ENCODE results near the gene DOC2B.
"Not testable (repeated sequence)": the region's sequence is repeated elsewhere in the genome, so short reads cannot be mapped to it uniquely, and the experiment has no call there.

Gene DOC2B

GRCh38 chr17:210402-210801 lies 29.0 kb upstream of the DOC2B start:
- DNase-seq: no peak

DNA sequence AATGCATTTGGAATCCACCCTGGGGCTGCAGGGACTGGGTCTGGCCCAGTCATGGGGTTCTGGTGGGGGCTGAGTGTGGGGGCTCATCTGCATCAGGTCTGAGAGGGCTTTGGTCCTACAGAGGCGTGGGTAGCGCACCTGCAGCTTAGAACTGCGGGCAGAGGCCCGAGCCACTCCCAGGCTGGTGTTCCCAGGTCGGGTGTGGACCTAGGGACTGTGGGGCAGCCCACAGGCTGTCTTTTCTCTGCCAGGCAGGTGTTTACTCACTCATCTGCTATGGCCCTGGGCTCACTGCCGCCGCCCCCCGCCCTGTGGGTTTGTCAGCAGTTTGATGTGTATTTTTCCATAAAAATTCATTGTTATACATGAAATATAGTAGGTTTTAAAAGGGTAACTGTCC lies 27.0 kb upstream of the DOC2B start:
- no peak for DNase-seq

DNA sequence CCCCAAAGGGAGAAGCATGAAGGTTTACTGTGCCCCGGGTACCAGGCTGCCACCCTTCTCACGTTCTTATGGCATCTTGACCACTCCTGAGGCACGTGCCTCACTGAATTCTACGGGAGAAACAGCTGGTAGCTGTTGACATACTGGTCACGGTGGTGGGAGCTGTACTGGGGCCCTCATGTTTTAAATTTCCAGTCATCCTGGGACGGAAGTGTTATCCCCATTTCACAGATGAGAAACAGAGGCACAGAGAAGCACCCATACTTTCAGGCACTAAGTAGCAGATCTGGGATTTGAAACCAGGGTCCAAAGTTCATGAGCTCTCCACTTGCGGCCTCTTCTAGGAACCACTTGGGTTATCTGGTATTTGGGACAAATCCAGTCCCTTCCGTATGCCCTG lies 26.3 kb upstream of the DOC2B start:
- DNase-seq: no peak

- no peak for DNase-seq
These were observed 25.6 kb upstream of the DOC2B start for GRCh38 chr17:206941-207560.

GRCh38 chr17:206484-206883 lies 25.0 kb upstream of the DOC2B start:
- DNase-seq: not testable (repeated sequence)

DNA sequence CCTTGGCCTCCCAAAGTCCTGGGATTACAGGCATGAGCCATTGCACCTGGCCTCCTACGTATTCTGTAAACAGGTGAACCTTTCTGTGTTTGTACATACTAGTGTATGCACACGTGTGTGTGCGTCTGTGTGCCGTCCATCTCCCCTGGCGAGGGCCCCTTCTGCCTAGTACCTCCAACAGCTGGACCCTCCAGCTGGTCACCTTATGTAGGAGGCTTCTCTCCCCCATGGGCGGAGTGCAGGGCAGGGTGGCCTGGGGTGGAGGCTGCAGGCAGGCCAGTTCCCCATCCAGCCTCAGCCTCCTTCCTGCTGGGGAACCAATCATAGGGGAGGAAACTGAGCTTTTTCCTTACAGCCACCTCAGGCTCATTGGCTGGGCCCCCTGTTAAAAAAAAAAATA lies 24.4 kb upstream of the DOC2B start:
- no peak for DNase-seq

GRCh38 chr17:205148-205669 lies 23.8 kb upstream of the DOC2B start:
- no peak for DNase-seq

- DNase-seq: no peak
These were observed 23.1 kb upstream of the DOC2B start for GRCh38 chr17:204427-205147.

- DNase-seq: no peak
These were observed 21.1 kb upstream of the DOC2B start for GRCh38 chr17:202501-202951.

GRCh38 chr17:201736-202135 lies 20.3 kb upstream of the DOC2B start:
- DNase-seq: not testable (repeated sequence)

DNA sequence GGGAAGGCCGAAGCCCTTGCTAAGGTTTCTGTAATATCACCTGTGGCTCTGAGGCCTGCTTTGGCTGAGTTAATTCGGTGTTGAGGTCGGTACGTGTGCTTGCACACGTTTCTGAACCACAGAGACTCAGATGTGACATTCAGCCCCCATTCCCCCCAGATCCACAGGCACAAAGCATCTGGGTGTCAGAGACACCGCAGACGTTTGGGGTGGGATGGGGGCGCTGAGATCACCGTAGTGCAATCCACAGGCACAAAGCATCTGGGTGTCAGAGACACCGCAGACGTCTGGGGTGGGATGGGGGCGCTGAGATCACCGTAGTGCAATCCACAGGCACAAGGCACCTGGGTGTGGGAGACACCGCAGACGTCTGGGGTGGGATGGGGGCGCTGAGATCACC lies 19.8 kb upstream of the DOC2B start:
- not testable (repeated sequence) for DNase-seq

DNA sequence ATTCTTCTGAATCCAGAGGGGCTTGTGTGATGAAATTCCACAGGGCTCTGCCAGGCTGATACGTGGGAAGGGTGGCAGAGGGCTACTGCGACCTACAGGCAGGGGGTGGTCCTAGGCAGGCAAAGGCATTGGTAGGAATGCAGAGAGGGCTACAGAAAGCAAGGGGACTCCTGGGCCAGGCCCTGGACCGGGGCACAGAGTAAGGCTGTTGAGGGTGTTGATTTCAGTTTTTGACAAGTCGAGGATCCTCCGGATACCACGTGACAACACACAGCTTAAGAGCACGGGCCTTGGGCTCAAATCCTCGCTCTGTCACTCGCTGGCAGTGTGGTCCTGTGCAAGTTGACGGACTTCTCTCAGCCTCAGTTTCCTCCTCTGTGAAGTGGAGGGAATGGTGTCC lies 19.1 kb upstream of the DOC2B start:
- DNase-seq: no peak

DNA sequence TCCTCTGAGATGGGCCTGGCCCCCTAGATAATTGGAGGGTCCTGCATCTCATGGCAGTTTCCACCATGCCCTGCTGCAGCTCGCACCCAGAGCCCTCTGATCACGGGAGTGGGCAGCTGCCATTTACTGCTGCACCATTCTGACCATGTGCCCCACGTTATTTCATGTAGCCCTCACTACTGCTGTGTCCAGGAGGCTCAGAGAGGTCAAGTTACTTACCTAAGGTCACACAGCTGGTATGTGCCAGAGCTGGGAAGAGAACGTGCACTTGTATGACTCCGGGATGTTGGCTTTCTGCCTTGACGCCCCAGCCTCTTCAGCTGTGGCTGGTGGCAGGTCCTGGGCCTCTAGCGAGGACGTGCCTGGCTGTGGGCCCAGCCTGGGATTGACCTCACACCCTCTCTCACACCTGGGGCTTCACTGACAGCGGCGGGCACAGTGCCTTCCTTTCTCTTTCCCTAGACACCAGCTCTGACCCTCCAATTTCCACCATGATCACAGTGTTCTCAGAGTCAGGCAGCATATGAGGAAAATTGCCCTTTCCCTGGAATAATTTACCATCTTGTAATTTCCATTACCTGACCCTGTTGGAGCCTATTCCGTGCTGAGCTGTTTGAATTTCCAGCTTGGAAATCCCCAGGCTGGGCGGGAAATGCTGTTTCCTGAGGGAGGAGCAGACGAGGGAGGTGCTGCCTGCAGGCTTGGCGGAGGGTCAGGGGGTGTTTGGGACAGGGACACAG lies 18.5 kb upstream of the DOC2B start:
- no peak for DNase-seq

DNA sequence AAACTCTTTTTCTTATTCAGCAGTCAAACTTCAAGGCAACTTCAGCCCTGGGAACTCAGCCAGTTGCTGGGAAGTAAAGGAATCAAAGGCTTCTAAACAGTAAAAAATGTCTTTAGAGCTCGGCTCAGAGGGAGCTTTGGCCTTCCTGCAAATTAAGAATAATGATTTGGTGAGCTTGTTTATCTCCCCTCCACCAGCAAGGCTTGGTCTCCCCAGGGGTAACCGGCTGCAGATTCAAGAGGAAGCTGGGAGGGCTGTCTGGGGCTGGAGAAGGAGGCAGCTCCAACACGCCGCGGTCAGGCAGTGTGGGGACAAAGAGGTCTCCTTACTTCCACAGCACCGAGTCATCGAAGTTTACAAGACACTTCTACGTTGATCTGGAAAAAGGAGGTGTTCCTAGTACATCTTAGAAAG lies 17.7 kb upstream of the DOC2B start:
- no peak for DNase-seq

GRCh38 chr17:198225-198624 lies 16.8 kb upstream of the DOC2B start:
- not testable (repeated sequence) for DNase-seq

GRCh38 chr17:197352-197751 lies 15.9 kb upstream of the DOC2B start:
- no peak for DNase-seq

GRCh38 chr17:194828-195602 lies 13.6 kb upstream of the DOC2B start:
- DNase-seq: peak; percentile 24

GRCh38 chr17:193841-194806 lies 12.7 kb upstream of the DOC2B start:
- DNase-seq: no peak

GRCh38 chr17:193426-193810 lies 12.0 kb upstream of the DOC2B start:
- DNase-seq: no peak

- no peak for DNase-seq
These were observed 11.4 kb upstream of the DOC2B start for GRCh38 chr17:192666-193425.

GRCh38 chr17:189444-189843 lies 8.0 kb upstream of the DOC2B start:
- DNase-seq: no peak

Measured in MV-4-11 (cell line).